D341Med (cell line): ENCODE results near the gene CIB2.
A peak's percentile ranks its signal among the peaks of the same experiment; 100 is the strongest.

ENCODE experiments used
- DNase-seq: peaks from one replicate; pipeline ENCODE4 v3.0.0; 2012; ENCODE audit warnings: low spot score

The CIB2 gene

GRCh38 chr15:78149068-78149804 lies 18.0 kb upstream of the CIB2 start, which contains the start of gene IDH3A:
TSS of gene IDH3A (plus strand) at chr15:78149362. CDS start at chr15:78149404, 42 bp downstream.
- DNase-seq, result peak; percentile 100

- DNase-seq, result no peak
Measured at GRCh38 chr15:78148392-78149067, 17.3 kb upstream of the CIB2 start.

- DNase-seq, result no peak
Measured at GRCh38 chr15:78147566-78147965, 16.3 kb upstream of the CIB2 start.

- no peak for DNase-seq
Measured at GRCh38 chr15:78146425-78147154, 15.3 kb upstream of the CIB2 start.

GRCh38 chr15:78142332-78142731 lies 11.1 kb upstream of the CIB2 start:
- DNase-seq, result no peak

GRCh38 chr15:78140292-78140691 lies 9.0 kb upstream of the CIB2 start:
- no peak for DNase-seq

GRCh38 chr15:78139578-78139977 lies 8.3 kb upstream of the CIB2 start:
- DNase-seq, result no peak

- no peak for DNase-seq
Measured at GRCh38 chr15:78133801-78134200, 2.6 kb upstream of the CIB2 start.

- no peak for DNase-seq
Measured at GRCh38 chr15:78130466-78131294, 565 bp downstream of the CIB2 start.

GRCh38 chr15:78129751-78130287 lies 1.4 kb downstream of the CIB2 start:
- DNase-seq, result no peak

GRCh38 chr15:78129077-78129750 lies 2.0 kb downstream of the CIB2 start:
- no peak for DNase-seq

- DNase-seq, result no peak
Measured at GRCh38 chr15:78127882-78128281, 3.4 kb downstream of the CIB2 start.

- no peak for DNase-seq
Measured at GRCh38 chr15:78125267-78125666, 6.0 kb downstream of the CIB2 start.

GRCh38 chr15:78120523-78120922 lies 10.7 kb downstream of the CIB2 start:
- peak; percentile 8 for DNase-seq

GRCh38 chr15:78112551-78112950 lies 18.7 kb downstream of the CIB2 start:
- no peak for DNase-seq

GRCh38 chr15:78111788-78112187 lies 19.5 kb downstream of the CIB2 start:
- DNase-seq, result no peak

- no peak for DNase-seq
Measured at GRCh38 chr15:78110916-78111475, 20.2 kb downstream of the CIB2 start.

- no peak for DNase-seq
Measured at GRCh38 chr15:78110096-78110495, 21.1 kb downstream of the CIB2 start.

- no peak for DNase-seq
Measured at GRCh38 chr15:78109156-78109555, 22.1 kb downstream of the CIB2 start.

- DNase-seq, result peak; percentile 89
Measured at GRCh38 chr15:78108300-78109084, 22.8 kb downstream of the CIB2 start.
